Endothelial cell of umbilical vein (primary cell): ENCODE data around the gene CCDC61. TPM values are rescaled to one million over a fixed set of nuclear protein-coding genes. Genes with fewer than 3 reads are reported as not detected.
A peak's percentile ranks its signal among the peaks of the same experiment; 100 is the strongest.

Experiments used
- BruUV-seq: library from RNA; stranded (reverse); fragments of 400-500 nt; replicated peaks from 2 replicates; lab custom pipeline; 2021; lab: Mats Ljungman, UMichigan
- CTCF ChIA-PET: fragments of 300-600, 350-600 bp; sonication (Branson Sonifier 250); formaldehyde crosslinking; loops from one replicate; lab custom pipeline; 2021; ENCODE audit warnings: antibody characterized with exemption, inconsistent platforms; lab: Charles Lee
- POLR2A ChIA-PET: fragments of 300-600, 350-600 bp; sonication (Branson Sonifier 250); formaldehyde crosslinking; loops from one replicate; lab custom pipeline; 2021; ENCODE audit warnings: antibody characterized with exemption, inconsistent platforms; lab: Charles Lee
- DNase-seq: peaks from one replicate; pipeline ENCODE4 v3.0.0-alpha.2; 2011; ENCODE audit warnings: low read depth, low spot score
- FAIRE-seq: peaks from 2 replicates; lab custom pipeline; 2011; peaks lifted over from hg19 to GRCh38; lab: Jason Lieb, UNC
- H2AFZ ChIP-seq: 2 replicates; pipeline ENCODE4 v1.6.0; 2012; ENCODE audit warnings: low read depth, low read length, control low read depth, inconsistent platforms
- H3K27ac ChIP-seq: 2 replicates; pipeline ENCODE4 v1.5.1; 2011; ENCODE audit warnings: low read depth, mild to moderate bottlenecking, control low read depth, low read length, moderate library complexity; ENCODE audit not compliant: insufficient read depth
- H3K27me3 ChIP-seq, 2 experiments: 2 replicates each; pipeline versions ENCODE4 v1.6.0 to v1.6.1; 2011; ENCODE audit warnings: low read length in 2 of 2, mixed read lengths in 1 of 2; ENCODE audit not compliant: control insufficient read depth in 2 of 2, insufficient read depth in 2 of 2
- H3K36me3 ChIP-seq, 2 experiments: 2 replicates in 1 of 2; 3 replicates in 1 of 2; pipeline ENCODE4 v1.5.1; 2011; ENCODE audit warnings: low read length in 2 of 2, mild to moderate bottlenecking in 1 of 2, moderate library complexity in 1 of 2; ENCODE audit not compliant: control insufficient read depth in 2 of 2, insufficient read depth in 2 of 2; ENCODE audit errors: extremely low read depth in 1 of 2
- H3K4me1 ChIP-seq: 3 replicates; pipeline ENCODE4 v1.5.1; 2011; ENCODE audit warnings: mild to moderate bottlenecking, low read length; ENCODE audit not compliant: control insufficient read depth, insufficient read depth; ENCODE audit errors: extremely low read depth
- H3K4me2 ChIP-seq: 2 replicates; pipeline ENCODE4 v1.6.1; 2011; ENCODE audit warnings: low read length, control low read depth, mixed read lengths; ENCODE audit not compliant: insufficient read depth
- H3K4me3 ChIP-seq, 3 experiments: fragments of 200-600 bp in 1 of 3; sonication (generic), shearing (Covaris generic) in 1 of 3; replicated peaks in 1 of 3; 2 replicates each; pipeline ENCODE4 v1.5.1; 2011 to 2016; ENCODE audit warnings: control low read depth in 3 of 3, low read length in 3 of 3, mild to moderate bottlenecking in 2 of 3, inconsistent platforms in 1 of 3, low read depth in 1 of 3, moderate library complexity in 1 of 3; ENCODE audit not compliant: insufficient read depth in 1 of 3
- H3K79me2 ChIP-seq: 2 replicates; pipeline ENCODE4 v1.6.0; 2012; ENCODE audit warnings: low read length, inconsistent platforms; ENCODE audit not compliant: control insufficient read depth, insufficient read depth
- H3K9ac ChIP-seq: replicated peaks from 2 replicates; pipeline ENCODE3; 2011; ENCODE audit warnings: low read length, control low read depth; ENCODE audit not compliant: insufficient read depth; ENCODE audit errors: extremely low read depth
- H3K9me1 ChIP-seq: replicated peaks from 3 replicates; pipeline ENCODE4 v1.6.0; 2011; ENCODE audit warnings: mild to moderate bottlenecking, low read length; ENCODE audit not compliant: control insufficient read depth, insufficient read depth; ENCODE audit errors: extremely low read depth
- H3K9me3 ChIP-seq: replicated peaks from 2 replicates; pipeline ENCODE4 v1.5.1; 2012; ENCODE audit warnings: low read length, inconsistent platforms; ENCODE audit not compliant: control insufficient read depth, insufficient read depth
- H4K20me1 ChIP-seq: replicated peaks from 2 replicates; pipeline ENCODE3; 2011; ENCODE audit warnings: mild to moderate bottlenecking, low read length; ENCODE audit not compliant: control insufficient read depth, insufficient read depth; ENCODE audit errors: extremely low read depth
- EZH2 ChIP-seq: IDR thresholded peaks from 2 replicates; pipeline ENCODE4 v1.6.1; 2012; ENCODE audit warnings: borderline replicate concordance, low read depth, mild to moderate bottlenecking, moderate library complexity, low read length, inconsistent platforms; ENCODE audit not compliant: severe bottlenecking
- FOS ChIP-seq: IDR thresholded peaks from 2 replicates; pipeline ENCODE4 v1.6.1; 2011; ENCODE audit warnings: mild to moderate bottlenecking, low read length, moderate library complexity, borderline replicate concordance; ENCODE audit not compliant: insufficient read depth
- GATA2 ChIP-seq: IDR thresholded peaks from 2 replicates; pipeline ENCODE4 v1.7.0; 2011; ENCODE audit warnings: low read depth, mild to moderate bottlenecking, moderate library complexity, mixed read lengths, low read length; ENCODE audit not compliant: insufficient read length, insufficient read depth
- JUN ChIP-seq: IDR thresholded peaks from 2 replicates; pipeline ENCODE4 v1.6.1; 2011; ENCODE audit warnings: borderline replicate concordance, low read depth; ENCODE audit not compliant: insufficient read length, insufficient read depth
- MYC ChIP-seq: IDR thresholded peaks from one replicate; pipeline ENCODE4 v1.6.1; 2011; ENCODE audit warnings: mild to moderate bottlenecking, low read depth, low read length
- POLR2A ChIP-seq: IDR thresholded peaks from 2 replicates; pipeline ENCODE4 v1.6.1; 2012; ENCODE audit warnings: low read depth, mild to moderate bottlenecking, control low read depth, low read length
- POLR2AphosphoS5 ChIP-seq: IDR thresholded peaks from 2 replicates; pipeline ENCODE4 v1.6.1; 2012; ENCODE audit warnings: low read depth, mild to moderate bottlenecking, control low read depth, low read length, moderate library complexity; ENCODE audit not compliant: insufficient read depth
- dilution Hi-C: fragments of 300-500 bp; cut with MboI; formaldehyde crosslinking; loops from one replicate; pipeline ENCODE4 v1.15.0; 2019; ENCODE audit warnings: low sequenced_read_pairs; ENCODE audit not compliant: extremely low pct_ligation_motif_present
- intact Hi-C: fragments of 100-400 bp; cut with micrococcal nuclease; formaldehyde crosslinking; loops from one replicate; pipeline ENCODE4 v1.10.0; 2022
- polyA plus RNA-seq, 4 experiments: library from polyadenylated mRNA; depleted of rRNA in 3 of 4; stranded (reverse) in 3 of 4; unstranded in 1 of 4; fragments of >200 nt; gene quantifications; 2 replicates each; pipeline versions ENCODE4 v1.2.1 to v1.2.3, GENCODE V29; 2011 to 2012; ENCODE audit warnings: missing spikeins in 1 of 4
- total RNA-seq: library from RNA; stranded (reverse); gene quantifications from 2 replicates; pipeline ENCODE4 v1.2.3, GENCODE V29; 2021
- TF ChIP-seq, protein P1 (sequence below), 2 donors: IDR thresholded peaks; 1 replicate in 1 of 2; 2 replicates in 1 of 2; pipeline ENCODE4 v1.5.1; 2011; ENCODE audit warnings: low read length in 2 of 2, mild to moderate bottlenecking in 2 of 2, moderate library complexity in 2 of 2, control low read depth in 1 of 2, inconsistent platforms in 1 of 2, low read depth in 1 of 2; ENCODE audit not compliant: insufficient read depth in 1 of 2; ENCODE audit errors: extremely low read depth in 1 of 2
- TF ChIP-seq, protein P2 (sequence below): IDR thresholded peaks from 2 replicates; pipeline ENCODE4 v1.6.1; 2011; ENCODE audit not compliant: insufficient read depth, insufficient read length

The CCDC61 gene
- total and polyA plus RNA-seq, 2 donors (not counting 3 experiments of a cell fraction or from before 2014, with no cell fraction given), result 10.3 to 20.1 TPM

- Histone ChIP-seq H3K9ac (no peak overlapping the region), H4K20me1 (no peaks in the 10 kb centered on the region), H2AFZ (no peak overlapping the region), H3K9me1 (no peaks in the 10 kb centered on the region), H3K4me1 (peaks cover 5% of the 10 kb centered on the region), H3K79me2 (no peaks in the 10 kb centered on the region), H3K9me3 (no peaks in the 10 kb centered on the region), H3K27ac (no peak overlapping the region), H3K4me3 (no peak overlapping the region), H3K36me3 (peaks cover 0 to 5% of the 10 kb centered on the region in 2 experiments), H3K27me3 (peaks cover 2 to 5% of the 10 kb centered on the region in 2 experiments), H3K4me2 (no peak overlapping the region)
- FAIRE-seq (no peak), DNase-seq (no peak)
- CTCF ChIA-PET, result interaction anchor here (12.1 kb wide), 1 partner anchor 58 kb away, joined by 460 read pairs; no protein-coding TSS in a partner anchor
- intact Hi-C loops (no loop called here), dilution Hi-C loops (no loop called here)
- TF ChIP-seq, protein P1, sequence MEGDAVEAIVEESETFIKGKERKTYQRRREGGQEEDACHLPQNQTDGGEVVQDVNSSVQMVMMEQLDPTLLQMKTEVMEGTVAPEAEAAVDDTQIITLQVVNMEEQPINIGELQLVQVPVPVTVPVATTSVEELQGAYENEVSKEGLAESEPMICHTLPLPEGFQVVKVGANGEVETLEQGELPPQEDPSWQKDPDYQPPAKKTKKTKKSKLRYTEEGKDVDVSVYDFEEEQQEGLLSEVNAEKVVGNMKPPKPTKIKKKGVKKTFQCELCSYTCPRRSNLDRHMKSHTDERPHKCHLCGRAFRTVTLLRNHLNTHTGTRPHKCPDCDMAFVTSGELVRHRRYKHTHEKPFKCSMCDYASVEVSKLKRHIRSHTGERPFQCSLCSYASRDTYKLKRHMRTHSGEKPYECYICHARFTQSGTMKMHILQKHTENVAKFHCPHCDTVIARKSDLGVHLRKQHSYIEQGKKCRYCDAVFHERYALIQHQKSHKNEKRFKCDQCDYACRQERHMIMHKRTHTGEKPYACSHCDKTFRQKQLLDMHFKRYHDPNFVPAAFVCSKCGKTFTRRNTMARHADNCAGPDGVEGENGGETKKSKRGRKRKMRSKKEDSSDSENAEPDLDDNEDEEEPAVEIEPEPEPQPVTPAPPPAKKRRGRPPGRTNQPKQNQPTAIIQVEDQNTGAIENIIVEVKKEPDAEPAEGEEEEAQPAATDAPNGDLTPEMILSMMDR (IDR thresholded peaks at IDR 0.05; ENCODE audit: extremely low read depth in 1 of 2, insufficient read depth in 1 of 2, low read depth in 1 of 2, low read length in 2 of 2), result no peak
- POLR2A ChIA-PET, result no interaction called here
- BruUV-seq, result no TSS peak
These were observed 26.3 kb downstream of the CCDC61 start for GRCh38 chr19:46021531-46022041.

DNA sequence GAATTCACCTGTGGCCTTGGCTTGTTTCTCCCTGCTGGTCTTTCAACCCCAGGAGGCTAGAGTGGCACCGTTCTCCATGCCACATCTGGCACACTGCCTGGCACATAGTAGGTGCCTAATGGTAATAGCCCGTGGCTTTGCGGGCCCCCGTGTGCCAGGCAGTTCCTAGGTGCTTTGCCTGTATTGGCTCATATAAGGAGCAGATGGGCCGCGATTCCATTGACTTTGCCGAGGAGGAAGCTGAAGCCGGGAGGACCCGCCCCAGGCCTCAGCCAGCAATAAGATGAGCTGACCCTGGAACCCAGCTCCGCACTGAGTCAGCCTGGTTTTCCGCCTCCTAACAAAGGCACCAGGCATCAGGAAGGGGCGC is 26.8 kb downstream of the CCDC61 start:
- Histone ChIP-seq H3K9ac (no peak overlapping the region), H2AFZ (no peak overlapping the region), H3K27me3 (peaks cover 2 to 5% of the 10 kb centered on the region in 2 experiments), H3K4me2 (no peak overlapping the region), H3K79me2 (no peaks in the 10 kb centered on the region), H3K36me3 (peaks cover 0 to 5% of the 10 kb centered on the region in 2 experiments), H3K4me3 (no peak overlapping the region), H3K4me1 (peaks cover 5% of the 10 kb centered on the region), H3K9me3 (no peaks in the 10 kb centered on the region), H3K9me1 (no peaks in the 10 kb centered on the region), H4K20me1 (no peaks in the 10 kb centered on the region), H3K27ac (no peak overlapping the region)
- CTCF ChIA-PET, result interaction anchor here (0.6 to 12.1 kb wide), 4 partner anchors 12 to 243 kb away, joined by 3 to 460 read pairs (median 3); no protein-coding TSS in a partner anchor
- intact Hi-C loops (no loop called here), dilution Hi-C loops (no loop called here)
- no peak for DNase-seq
- TF ChIP-seq POLR2A (no peak), MYC (no peak), JUN (no peak), POLR2AphosphoS5 (no peak), FOS (no peak), GATA2 (no peak), EZH2 (no peak)
- TF ChIP-seq, protein P1 (IDR thresholded peaks at IDR 0.05; ENCODE audit: extremely low read depth in 1 of 2, insufficient read depth in 1 of 2, low read depth in 1 of 2, low read length in 2 of 2), result no peak
- TF ChIP-seq, protein P2, sequence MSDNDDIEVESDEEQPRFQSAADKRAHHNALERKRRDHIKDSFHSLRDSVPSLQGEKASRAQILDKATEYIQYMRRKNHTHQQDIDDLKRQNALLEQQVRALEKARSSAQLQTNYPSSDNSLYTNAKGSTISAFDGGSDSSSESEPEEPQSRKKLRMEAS, result no peak
- POLR2A ChIA-PET, result no interaction called here
- FAIRE-seq, result peak; percentile 28
- BruUV-seq, result no TSS peak
